Measurements from ENCODE around the gene KLHL40.

DNA sequence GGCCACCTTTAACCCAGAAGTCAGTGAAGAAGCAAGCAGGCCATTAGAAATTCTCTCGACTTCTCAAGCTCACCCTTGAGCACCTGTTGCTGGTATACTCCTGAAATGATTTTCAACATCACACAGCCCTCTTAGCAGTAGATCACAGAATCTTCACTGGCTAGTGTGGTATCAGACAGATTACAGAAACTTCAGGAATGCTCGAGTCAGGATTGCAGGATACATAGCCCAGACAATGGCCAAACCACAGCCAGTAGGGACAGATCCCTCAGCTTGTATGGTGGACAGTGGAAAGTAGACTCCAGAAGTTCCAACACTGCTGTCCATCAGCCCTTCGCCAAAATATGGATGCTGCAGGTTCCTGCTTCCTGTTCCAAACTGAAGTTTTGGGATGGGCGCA is 4.5 kb upstream of the KLHL40 start:
- no peak for TF ChIP-seq POLR2A (IDR thresholded peaks at IDR 0.05; ENCODE audit: low read length)
- TF ChIP-seq GATA1 (IDR thresholded peaks at IDR 0.05; ENCODE audit: low read depth, low read length) = no peak

Measured in erythroblast (primary cell).